GM23338 (cell line): ENCODE data around the gene NHSL1. TPM values are rescaled to one million over a fixed set of nuclear protein-coding genes. Genes with fewer than 3 reads are reported as not detected.
"Not testable (repeated sequence)": the region's sequence is repeated elsewhere in the genome, so short reads cannot be mapped to it uniquely, and the experiment has no call there.

ENCODE experiments used
- ATAC-seq: fragments of 200-7000 bp; cut with Tn5 transposase; 3 replicates; pipeline ENCODE4 v1.9.1; 2020
- DNase-seq: peaks from one replicate; pipeline ENCODE4 v3.0.0-alpha.2; 2015; ENCODE audit warnings: low spot score
- H2AFZ ChIP-seq: fragments of 200-600 bp; sonication (generic); 2 replicates; pipeline ENCODE4 v1.8.0; 2016; ENCODE audit warnings: antibody characterized with exemption, mild to moderate bottlenecking, moderate library complexity
- H3F3A ChIP-seq: fragments of 200-600 bp; sonication (generic); replicated peaks from 2 replicates; pipeline ENCODE4 v1.8.0; 2017; ENCODE audit warnings: antibody characterized with exemption, mixed run types, low read depth
- H3K27ac ChIP-seq: fragments of 200-600 bp; sonication (generic); 2 replicates; pipeline ENCODE4 v1.6.1; 2016; ENCODE audit warnings: low read depth
- H3K27me3 ChIP-seq: fragments of 200-600 bp; sonication (generic); 2 replicates; pipeline ENCODE4 v1.8.0; 2016; ENCODE audit warnings: mild to moderate bottlenecking, mixed run types, moderate library complexity; ENCODE audit not compliant: insufficient read depth
- H3K36me3 ChIP-seq: fragments of 200-600 bp; sonication (generic); 2 replicates; pipeline ENCODE4 v1.8.0; 2016; ENCODE audit warnings: mild to moderate bottlenecking; ENCODE audit not compliant: insufficient read depth
- H3K4me1 ChIP-seq: fragments of 200-600 bp; sonication (generic); 2 replicates; pipeline ENCODE4 v1.8.0; 2016; ENCODE audit warnings: mild to moderate bottlenecking, moderate library complexity; ENCODE audit not compliant: insufficient read depth
- H3K4me2 ChIP-seq: fragments of 200-600 bp; sonication (generic); 2 replicates; pipeline ENCODE4 v1.7.1; 2017; ENCODE audit warnings: mixed run types
- H3K4me3 ChIP-seq: fragments of 200-600 bp; sonication (generic); 2 replicates; pipeline ENCODE4 v1.6.1; 2016; ENCODE audit warnings: mixed run types
- H3K79me2 ChIP-seq: fragments of 200-600 bp; sonication (generic); replicated peaks from 2 replicates; pipeline ENCODE4 v1.8.0; 2017; ENCODE audit warnings: mild to moderate bottlenecking; ENCODE audit not compliant: insufficient read depth
- H3K9me2 ChIP-seq: fragments of 200-600 bp; sonication (generic); 2 replicates; pipeline ENCODE4 v1.8.0; 2017; ENCODE audit not compliant: insufficient read depth
- H4K20me1 ChIP-seq: fragments of 200-600 bp; sonication (generic); replicated peaks from 2 replicates; pipeline ENCODE4 v1.8.0; 2017; ENCODE audit warnings: mild to moderate bottlenecking; ENCODE audit not compliant: insufficient read depth
- H3K27ac Mint-ChIP-seq: 2 replicates; pipeline ENCODE4 v1.8.0; 2020; ENCODE audit warnings: inconsistent platforms, mild to moderate bottlenecking, moderate library complexity, mixed read lengths
- H3K27me3 Mint-ChIP-seq: 3 replicates; pipeline ENCODE4 v1.8.0; 2022; ENCODE audit warnings: low read depth, mild to moderate bottlenecking, moderate library complexity, mixed read lengths, inconsistent platforms; ENCODE audit not compliant: insufficient read depth, poor library complexity
- H3K36me3 Mint-ChIP-seq: 3 replicates; pipeline ENCODE4 v1.8.0; 2021; ENCODE audit warnings: low read depth, mild to moderate bottlenecking, inconsistent platforms, moderate library complexity, mixed read lengths
- H3K4me1 Mint-ChIP-seq: 3 replicates; pipeline ENCODE4 v1.8.0; 2020; ENCODE audit warnings: mild to moderate bottlenecking, inconsistent platforms, mixed read lengths
- H3K4me3 Mint-ChIP-seq: 3 replicates; pipeline ENCODE4 v1.8.0; 2021; ENCODE audit warnings: moderate library complexity, mild to moderate bottlenecking, inconsistent platforms, mixed read lengths
- H3K9me3 Mint-ChIP-seq: 3 replicates; pipeline ENCODE4 v1.8.0; 2020; ENCODE audit warnings: moderate library complexity, mild to moderate bottlenecking, inconsistent platforms, mixed read lengths
- EZH2 ChIP-seq: fragments of 200-600 bp; sonication (generic); IDR thresholded peaks from one replicate; pipeline ENCODE4 v1.8.0; 2017; ENCODE audit warnings: antibody characterized with exemption, mild to moderate bottlenecking, low read depth; ENCODE audit not compliant: unreplicated experiment
- EZH2phosphoT487 ChIP-seq: fragments of 200-600 bp; sonication (generic); IDR thresholded peaks from one replicate; pipeline ENCODE4 v1.8.1; 2018; ENCODE audit warnings: antibody characterized with exemption; ENCODE audit not compliant: unreplicated experiment
- POLR2AphosphoS5 ChIP-seq: IDR thresholded peaks from 2 replicates; pipeline ENCODE4 v1.6.1; 2016; ENCODE audit warnings: antibody characterized with exemption, low read depth
- polyA plus RNA-seq: library from polyadenylated mRNA; unstranded; fragments of >200 nt; fragmentation: Nextera tagmentation; extraction: Ambion mirVana; gene quantifications from 2 replicates; pipeline ENCODE4 v1.2.1, GENCODE V29; 2016
- total RNA-seq: library from RNA; depleted of rRNA; stranded (reverse); fragments of >200 nt; shearing (Covaris generic); gene quantifications from 2 replicates; pipeline ENCODE4 v1.2.3, GENCODE V29; 2014
- TF ChIP-seq, protein P1 (sequence below): fragments of 250-450 bp; sonication (Bioruptor Pico); IDR thresholded peaks from 2 replicates; pipeline ENCODE4 v1.5.0; 2020; ENCODE audit warnings: mild to moderate bottlenecking, moderate library complexity
- TF ChIP-seq, protein P2 (sequence below), 2 experiments: fragments of 200-600 bp in 1 of 2; sonication (generic) in 1 of 2; conservative IDR thresholded peaks; 2 replicates each; pipeline versions ENCODE4 v1.5.1 to v1.6.1; 2016 to 2017; ENCODE audit warnings: antibody characterized with exemption in 2 of 2, low read depth in 2 of 2, mild to moderate bottlenecking in 2 of 2, moderate library complexity in 1 of 2

Gene NHSL1
- total and polyA plus RNA-seq, 2 experiments from 2014 or later: 11.2 to 24.5 TPM

DNA sequence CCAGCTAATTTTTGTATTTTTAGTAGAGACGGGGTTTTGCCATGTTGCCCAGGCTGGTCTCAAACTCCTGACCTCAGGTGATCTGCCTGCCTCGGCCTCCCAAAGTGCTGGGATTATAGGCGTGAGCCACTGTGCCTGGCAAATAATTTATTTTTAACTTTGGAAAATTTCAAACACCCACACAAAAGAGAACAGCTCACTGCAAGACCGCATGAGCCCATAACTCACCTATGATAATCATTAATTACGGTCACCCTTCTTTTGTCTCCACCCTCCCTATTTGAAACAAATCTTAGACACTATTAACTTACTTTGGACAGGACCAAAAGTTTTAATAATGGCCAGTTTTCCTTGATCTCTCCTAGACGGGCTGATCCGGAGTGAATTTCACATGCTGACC is 74.0 kb downstream of the NHSL1 start:
- not testable (repeated sequence) for ATAC-seq, H3K79me2 ChIP-seq, H3K27ac ChIP-seq, H3K4me1 Mint-ChIP-seq, H3K27ac Mint-ChIP-seq, H3K36me3 ChIP-seq, H3K4me3 ChIP-seq, H3F3A ChIP-seq, H3K9me3 Mint-ChIP-seq, H3K9me2 ChIP-seq, DNase-seq, H3K27me3 Mint-ChIP-seq, H4K20me1 ChIP-seq, H3K4me3 Mint-ChIP-seq, H2AFZ ChIP-seq, H3K27me3 ChIP-seq, H3K4me1 ChIP-seq, H3K4me2 ChIP-seq
- H3K36me3 Mint-ChIP-seq: peaks cover 24% of the 10 kb centered on the region

DNA sequence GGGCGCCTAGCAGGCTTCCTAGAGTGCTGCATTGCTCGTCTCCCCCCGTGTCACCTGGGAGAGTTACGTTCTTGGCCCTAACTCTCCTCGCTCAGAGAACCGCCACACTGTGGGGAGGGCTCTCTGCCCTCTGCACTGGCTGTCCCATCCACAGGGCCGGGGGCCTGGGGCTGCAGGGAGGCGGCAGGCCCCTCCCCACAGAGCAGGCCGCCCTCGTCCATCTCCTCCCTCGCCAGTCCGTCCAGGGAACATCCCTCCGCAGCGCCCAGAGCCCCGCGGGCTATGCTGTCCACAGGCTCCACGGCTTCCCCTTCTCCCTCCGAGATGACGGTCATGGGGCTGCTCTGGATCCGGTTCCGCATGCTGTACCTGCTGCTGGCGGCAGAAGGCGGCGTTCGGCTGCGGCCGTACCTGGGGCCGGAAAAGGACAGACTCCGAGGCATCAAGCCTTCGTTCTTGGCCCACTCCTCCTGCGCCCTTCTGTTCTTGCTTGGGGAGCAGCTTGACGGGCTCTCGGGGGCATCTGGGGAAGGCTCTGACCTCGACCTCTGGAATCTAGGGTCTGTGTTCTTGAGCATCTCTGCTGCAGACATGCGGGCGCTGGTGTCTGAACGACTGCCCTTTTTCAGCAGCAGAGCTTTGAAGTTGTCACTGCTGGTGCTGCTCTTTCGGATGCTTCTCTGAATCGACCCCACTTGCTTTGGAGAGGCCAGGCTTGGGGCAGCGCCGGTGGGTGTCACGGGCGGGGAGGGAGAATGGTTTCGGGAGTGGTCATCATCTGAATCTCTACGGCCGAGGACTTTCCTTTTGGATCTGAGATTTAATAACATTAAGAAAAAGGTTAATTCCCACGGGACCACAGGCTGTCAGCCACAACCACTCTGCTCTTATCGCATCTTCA is 75.0 kb downstream of the NHSL1 start:
- no peaks in the 10 kb centered on the region for H3K27me3 ChIP-seq
- DNase-seq: peak; percentile 53
- no peaks in the 10 kb centered on the region; the same call in 1 of the 2 replicates for H4K20me1 ChIP-seq
- no peaks in the 10 kb centered on the region for H3F3A ChIP-seq
- Mint-ChIP-seq H3K4me3 (no peak overlapping the region), H3K27ac (no peak overlapping the region), H3K36me3 (peaks cover 27% of the 10 kb centered on the region), H3K4me1 (peaks cover under 1% of the 10 kb centered on the region; the same call in 2 of the 3 replicates), H3K9me3 (no peaks in the 10 kb centered on the region), H3K27me3 (peaks cover 9% of the 10 kb centered on the region)
- TF ChIP-seq EZH2phosphoT487 (no peak), EZH2 (no peak), POLR2AphosphoS5 (no peak)
- TF ChIP-seq, protein P1, sequence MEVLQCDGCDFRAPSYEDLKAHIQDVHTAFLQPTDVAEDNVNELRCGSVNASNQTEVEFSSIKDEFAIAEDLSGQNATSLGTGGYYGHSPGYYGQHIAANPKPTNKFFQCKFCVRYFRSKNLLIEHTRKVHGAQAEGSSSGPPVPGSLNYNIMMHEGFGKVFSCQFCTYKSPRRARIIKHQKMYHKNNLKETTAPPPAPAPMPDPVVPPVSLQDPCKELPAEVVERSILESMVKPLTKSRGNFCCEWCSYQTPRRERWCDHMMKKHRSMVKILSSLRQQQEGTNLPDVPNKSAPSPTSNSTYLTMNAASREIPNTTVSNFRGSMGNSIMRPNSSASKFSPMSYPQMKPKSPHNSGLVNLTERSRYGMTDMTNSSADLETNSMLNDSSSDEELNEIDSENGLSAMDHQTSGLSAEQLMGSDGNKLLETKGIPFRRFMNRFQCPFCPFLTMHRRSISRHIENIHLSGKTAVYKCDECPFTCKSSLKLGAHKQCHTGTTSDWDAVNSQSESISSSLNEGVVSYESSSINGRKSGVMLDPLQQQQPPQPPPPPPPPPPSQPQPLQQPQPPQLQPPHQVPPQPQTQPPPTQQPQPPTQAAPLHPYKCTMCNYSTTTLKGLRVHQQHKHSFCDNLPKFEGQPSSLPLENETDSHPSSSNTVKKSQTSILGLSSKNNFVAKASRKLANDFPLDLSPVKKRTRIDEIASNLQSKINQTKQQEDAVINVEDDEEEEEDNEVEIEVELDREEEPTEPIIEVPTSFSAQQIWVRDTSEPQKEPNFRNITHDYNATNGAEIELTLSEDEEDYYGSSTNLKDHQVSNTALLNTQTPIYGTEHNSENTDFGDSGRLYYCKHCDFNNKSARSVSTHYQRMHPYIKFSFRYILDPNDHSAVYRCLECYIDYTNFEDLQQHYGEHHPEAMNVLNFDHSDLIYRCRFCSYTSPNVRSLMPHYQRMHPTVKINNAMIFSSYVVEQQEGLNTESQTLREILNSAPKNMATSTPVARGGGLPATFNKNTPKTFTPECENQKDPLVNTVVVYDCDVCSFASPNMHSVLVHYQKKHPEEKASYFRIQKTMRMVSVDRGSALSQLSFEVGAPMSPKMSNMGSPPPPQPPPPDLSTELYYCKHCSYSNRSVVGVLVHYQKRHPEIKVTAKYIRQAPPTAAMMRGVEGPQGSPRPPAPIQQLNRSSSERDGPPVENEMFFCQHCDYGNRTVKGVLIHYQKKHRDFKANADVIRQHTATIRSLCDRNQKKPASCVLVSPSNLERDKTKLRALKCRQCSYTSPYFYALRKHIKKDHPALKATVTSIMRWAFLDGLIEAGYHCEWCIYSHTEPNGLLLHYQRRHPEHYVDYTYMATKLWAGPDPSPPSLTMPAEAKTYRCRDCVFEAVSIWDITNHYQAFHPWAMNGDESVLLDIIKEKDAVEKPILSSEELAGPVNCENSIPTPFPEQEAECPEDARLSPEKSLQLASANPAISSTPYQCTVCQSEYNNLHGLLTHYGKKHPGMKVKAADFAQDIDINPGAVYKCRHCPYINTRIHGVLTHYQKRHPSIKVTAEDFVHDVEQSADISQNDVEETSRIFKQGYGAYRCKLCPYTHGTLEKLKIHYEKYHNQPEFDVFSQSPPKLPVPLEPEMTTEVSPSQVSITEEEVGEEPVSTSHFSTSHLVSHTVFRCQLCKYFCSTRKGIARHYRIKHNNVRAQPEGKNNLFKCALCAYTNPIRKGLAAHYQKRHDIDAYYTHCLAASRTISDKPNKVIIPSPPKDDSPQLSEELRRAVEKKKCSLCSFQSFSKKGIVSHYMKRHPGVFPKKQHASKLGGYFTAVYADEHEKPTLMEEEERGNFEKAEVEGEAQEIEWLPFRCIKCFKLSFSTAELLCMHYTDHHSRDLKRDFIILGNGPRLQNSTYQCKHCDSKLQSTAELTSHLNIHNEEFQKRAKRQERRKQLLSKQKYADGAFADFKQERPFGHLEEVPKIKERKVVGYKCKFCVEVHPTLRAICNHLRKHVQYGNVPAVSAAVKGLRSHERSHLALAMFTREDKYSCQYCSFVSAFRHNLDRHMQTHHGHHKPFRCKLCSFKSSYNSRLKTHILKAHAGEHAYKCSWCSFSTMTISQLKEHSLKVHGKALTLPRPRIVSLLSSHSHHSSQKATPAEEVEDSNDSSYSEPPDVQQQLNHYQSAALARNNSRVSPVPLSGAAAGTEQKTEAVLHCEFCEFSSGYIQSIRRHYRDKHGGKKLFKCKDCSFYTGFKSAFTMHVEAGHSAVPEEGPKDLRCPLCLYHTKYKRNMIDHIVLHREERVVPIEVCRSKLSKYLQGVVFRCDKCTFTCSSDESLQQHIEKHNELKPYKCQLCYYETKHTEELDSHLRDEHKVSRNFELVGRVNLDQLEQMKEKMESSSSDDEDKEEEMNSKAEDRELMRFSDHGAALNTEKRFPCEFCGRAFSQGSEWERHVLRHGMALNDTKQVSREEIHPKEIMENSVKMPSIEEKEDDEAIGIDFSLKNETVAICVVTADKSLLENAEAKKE (CRISPR knock-in tag): no peak
- TF ChIP-seq, protein P2, sequence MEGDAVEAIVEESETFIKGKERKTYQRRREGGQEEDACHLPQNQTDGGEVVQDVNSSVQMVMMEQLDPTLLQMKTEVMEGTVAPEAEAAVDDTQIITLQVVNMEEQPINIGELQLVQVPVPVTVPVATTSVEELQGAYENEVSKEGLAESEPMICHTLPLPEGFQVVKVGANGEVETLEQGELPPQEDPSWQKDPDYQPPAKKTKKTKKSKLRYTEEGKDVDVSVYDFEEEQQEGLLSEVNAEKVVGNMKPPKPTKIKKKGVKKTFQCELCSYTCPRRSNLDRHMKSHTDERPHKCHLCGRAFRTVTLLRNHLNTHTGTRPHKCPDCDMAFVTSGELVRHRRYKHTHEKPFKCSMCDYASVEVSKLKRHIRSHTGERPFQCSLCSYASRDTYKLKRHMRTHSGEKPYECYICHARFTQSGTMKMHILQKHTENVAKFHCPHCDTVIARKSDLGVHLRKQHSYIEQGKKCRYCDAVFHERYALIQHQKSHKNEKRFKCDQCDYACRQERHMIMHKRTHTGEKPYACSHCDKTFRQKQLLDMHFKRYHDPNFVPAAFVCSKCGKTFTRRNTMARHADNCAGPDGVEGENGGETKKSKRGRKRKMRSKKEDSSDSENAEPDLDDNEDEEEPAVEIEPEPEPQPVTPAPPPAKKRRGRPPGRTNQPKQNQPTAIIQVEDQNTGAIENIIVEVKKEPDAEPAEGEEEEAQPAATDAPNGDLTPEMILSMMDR (conservative IDR thresholded peaks at IDR 0.05; ENCODE audit: low read depth in 2 of 2): peak in 1 of 2 experiments; percentile 49; a peak in 2 of 4 replicates
- H3K9me2 ChIP-seq: no peaks in the 10 kb centered on the region
- H3K36me3 ChIP-seq: no peaks in the 10 kb centered on the region
- no peaks in the 10 kb centered on the region for H3K79me2 ChIP-seq
- no peak overlapping the region for H3K4me3 ChIP-seq
- peak; percentile 76 for ATAC-seq
- H3K4me2 ChIP-seq: no peak overlapping the region
- H2AFZ ChIP-seq: no peak overlapping the region
- no peaks in the 10 kb centered on the region for H3K4me1 ChIP-seq
- no peak overlapping the region for H3K27ac ChIP-seq
